Cardiac muscle cell (in vitro differentiated cells and primary cell): ENCODE data around the gene MCTS1. TPM values are rescaled to one million over a fixed set of nuclear protein-coding genes. Genes with fewer than 3 reads are reported as not detected.

Experiments
- DNase-seq, 2 donors: peaks; one replicate each; pipeline versions ENCODE4 v3.0.0 to v3.0.0-alpha.2; 2010 to 2017; ENCODE audit warnings: low read depth in 1 of 2, low spot score in 1 of 2
- H3K27ac ChIP-seq: fragments of 200-600 bp; sonication (generic); 2 replicates; pipeline ENCODE4 v1.5.1; 2016
- H3K27me3 ChIP-seq: fragments of 200-600 bp; sonication (generic); 2 replicates; pipeline ENCODE4 v1.6.0; 2016; ENCODE audit warnings: control low read depth
- H3K36me3 ChIP-seq: fragments of 200-600 bp; sonication (generic); 2 replicates; pipeline ENCODE4 v1.5.1; 2016; ENCODE audit warnings: control low read depth
- H3K4me1 ChIP-seq: fragments of 200-600 bp; sonication (generic); 2 replicates; pipeline ENCODE4 v1.8.1; 2017; ENCODE audit warnings: low read depth, mild to moderate bottlenecking, mixed run types
- H3K4me3 ChIP-seq: fragments of 200-600 bp; sonication (generic); 2 replicates; pipeline ENCODE4 v1.5.1; 2016; ENCODE audit warnings: mild to moderate bottlenecking
- H3K9me3 ChIP-seq: fragments of 200-600 bp; sonication (generic); 2 replicates; pipeline ENCODE4 v1.5.1; 2017; ENCODE audit warnings: low read depth, mild to moderate bottlenecking, control low read depth
- CTCF ChIP-seq: IDR thresholded peaks from 2 replicates; pipeline ENCODE4 v1.5.1; 2012; ENCODE audit warnings: low read depth, mild to moderate bottlenecking, low read length
- polyA plus RNA-seq: library from polyadenylated mRNA; unstranded; fragments of >200 nt; fragmentation: Nextera tagmentation; extraction: Ambion mirVana; gene quantifications from 2 replicates; pipeline ENCODE4 v1.2.1, GENCODE V29; 2016
- total RNA-seq: library from RNA; depleted of rRNA; stranded (reverse); fragments of >200 nt; gene quantifications from 2 replicates; pipeline ENCODE4 v1.2.3, GENCODE V29; 2016

MCTS1 gene
- total and polyA plus RNA-seq, 2 experiments from 2014 or later: 13.9 to 82.9 TPM

- Histone ChIP-seq H3K36me3 (no peaks in the 10 kb centered on the region), H3K4me1 (no peaks in the 10 kb centered on the region), H3K9me3 (peaks cover 2% of the 10 kb centered on the region), H3K27me3 (no peaks in the 10 kb centered on the region), H3K27ac (peak overlapping the region; percentile 100), H3K4me3 (peak overlapping the region; percentile 65)
- TF ChIP-seq CTCF: no peak
- DNase-seq: no peak
Observed at GRCh38 chrX:120561634-120562568, 42.0 kb upstream of the MCTS1 start.

- H3K27me3 ChIP-seq: no peaks in the 10 kb centered on the region
- H3K4me3 ChIP-seq: no peak overlapping the region
- TF ChIP-seq CTCF: no peak
- peaks cover 2% of the 10 kb centered on the region for H3K9me3 ChIP-seq
- DNase-seq: no peak
- no peaks in the 10 kb centered on the region for H3K4me1 ChIP-seq
- H3K36me3 ChIP-seq: no peaks in the 10 kb centered on the region
- H3K27ac ChIP-seq: no peak overlapping the region
Observed at GRCh38 chrX:120562569-120562926, 41.4 kb upstream of the MCTS1 start.

GRCh38 chrX:120564925-120565324 is 39.0 kb upstream of the MCTS1 start:
- H3K27ac ChIP-seq: no peak overlapping the region
- no peaks in the 10 kb centered on the region for H3K9me3 ChIP-seq
- DNase-seq: no peak
- no peaks in the 10 kb centered on the region for H3K36me3 ChIP-seq
- no peaks in the 10 kb centered on the region for H3K27me3 ChIP-seq
- no peak for TF ChIP-seq CTCF
- no peak overlapping the region for H3K4me3 ChIP-seq
- H3K4me1 ChIP-seq: no peaks in the 10 kb centered on the region

GRCh38 chrX:120566817-120567216 is 37.1 kb upstream of the MCTS1 start:
- no peak overlapping the region for H3K4me3 ChIP-seq
- no peak for TF ChIP-seq CTCF
- no peak for DNase-seq
- no peaks in the 10 kb centered on the region for H3K4me1 ChIP-seq
- H3K27ac ChIP-seq: no peak overlapping the region
- no peaks in the 10 kb centered on the region for H3K9me3 ChIP-seq
- no peaks in the 10 kb centered on the region for H3K27me3 ChIP-seq
- no peaks in the 10 kb centered on the region for H3K36me3 ChIP-seq

GRCh38 chrX:120568035-120568434 is 35.9 kb upstream of the MCTS1 start:
- DNase-seq: no peak
- TF ChIP-seq CTCF: no peak
- Histone ChIP-seq H3K4me1 (no peaks in the 10 kb centered on the region), H3K27ac (no peak overlapping the region), H3K36me3 (no peaks in the 10 kb centered on the region), H3K27me3 (no peaks in the 10 kb centered on the region), H3K4me3 (no peak overlapping the region), H3K9me3 (no peaks in the 10 kb centered on the region)
